ENCODE data around the gene NME2.

- TF ChIP-seq CTCF (IDR thresholded peaks at IDR 0.05; ENCODE audit: low read depth, low read length, missing input control) (no peak), GABPA (IDR thresholded peaks at IDR 0.05 in 1 of 2, conservative IDR thresholded peaks at IDR 0.05 in 1 of 2) (no peak), TAF1 (conservative IDR thresholded peaks at IDR 0.05) (no peak), ZBTB33 (IDR thresholded peaks at IDR 0.05) (no peak), FOXA1 (IDR thresholded peaks at IDR 0.05) (no peak), HNF4G (IDR thresholded peaks at IDR 0.05) (no peak), SP1 (IDR thresholded peaks at IDR 0.05) (no peak), MAX (IDR thresholded peaks at IDR 0.05) (no peak), FOXA2 (IDR thresholded peaks at IDR 0.05) (no peak), JUND (IDR thresholded peaks at IDR 0.05) (no peak), RXRA (IDR thresholded peaks at IDR 0.05) (no peak), RAD21 (IDR thresholded peaks at IDR 0.05) (no peak), YY1 (IDR thresholded peaks at IDR 0.05) (no peak), ATF3 (IDR thresholded peaks at IDR 0.05) (no peak)
Observed at GRCh38 chr17:51133365-51133764, 32.8 kb upstream of the NME2 start.
